Suprapubic skin (tissue), 4 donors: ENCODE results near the gene HAUS5.

Source experiments
- POLR2A ChIP-seq, 2 donors: fragments of 450-650 bp; IDR thresholded peaks; one replicate each; pipeline ENCODE4 v1.6.1; 2017; ENCODE audit warnings: antibody characterized with exemption in 2 of 2, mild to moderate bottlenecking in 2 of 2, moderate library complexity in 2 of 2
- POLR2AphosphoS5 ChIP-seq, 3 donors: sonication (generic); formaldehyde crosslinking; IDR thresholded peaks; one replicate each; pipeline ENCODE4 v1.6.1; 2017; ENCODE audit warnings: antibody characterized with exemption in 3 of 3
- TF ChIP-seq, protein P1 (sequence below), 2 donors: fragments of 200-600 bp in 1 of 2; fragments of 450-650 bp in 1 of 2; sonication (generic) in 1 of 2; IDR thresholded peaks; one replicate each; pipeline ENCODE4 v1.5.1; 2016 to 2019; ENCODE audit warnings: antibody characterized with exemption in 2 of 2, mild to moderate bottlenecking in 1 of 2, moderate library complexity in 1 of 2

DNA sequence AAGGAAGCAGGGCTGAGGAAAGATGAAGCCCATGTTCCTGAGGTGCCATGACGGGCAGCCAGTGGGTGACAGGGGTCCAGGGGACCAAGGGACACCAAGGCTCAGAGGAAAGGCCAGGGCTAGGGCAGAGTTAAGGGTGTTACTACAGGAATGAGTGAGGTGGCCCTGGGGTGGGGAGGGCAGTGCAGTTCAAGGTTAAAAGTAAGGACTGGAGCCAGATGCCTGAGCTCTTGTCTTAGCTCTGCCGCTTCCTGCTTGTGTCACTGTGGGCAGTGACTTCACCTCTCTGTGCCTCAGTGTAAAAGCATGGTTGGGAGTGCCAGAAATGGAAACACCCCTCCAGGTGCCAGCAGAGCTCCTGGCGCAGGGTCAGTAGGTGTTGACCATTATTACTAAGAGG lies 24.1 kb downstream of the HAUS5 start:
- TF ChIP-seq POLR2A (IDR thresholded peaks at IDR 0.05) (no peak), POLR2AphosphoS5 (IDR thresholded peaks at IDR 0.05) (no peak)
- TF ChIP-seq, protein P1, sequence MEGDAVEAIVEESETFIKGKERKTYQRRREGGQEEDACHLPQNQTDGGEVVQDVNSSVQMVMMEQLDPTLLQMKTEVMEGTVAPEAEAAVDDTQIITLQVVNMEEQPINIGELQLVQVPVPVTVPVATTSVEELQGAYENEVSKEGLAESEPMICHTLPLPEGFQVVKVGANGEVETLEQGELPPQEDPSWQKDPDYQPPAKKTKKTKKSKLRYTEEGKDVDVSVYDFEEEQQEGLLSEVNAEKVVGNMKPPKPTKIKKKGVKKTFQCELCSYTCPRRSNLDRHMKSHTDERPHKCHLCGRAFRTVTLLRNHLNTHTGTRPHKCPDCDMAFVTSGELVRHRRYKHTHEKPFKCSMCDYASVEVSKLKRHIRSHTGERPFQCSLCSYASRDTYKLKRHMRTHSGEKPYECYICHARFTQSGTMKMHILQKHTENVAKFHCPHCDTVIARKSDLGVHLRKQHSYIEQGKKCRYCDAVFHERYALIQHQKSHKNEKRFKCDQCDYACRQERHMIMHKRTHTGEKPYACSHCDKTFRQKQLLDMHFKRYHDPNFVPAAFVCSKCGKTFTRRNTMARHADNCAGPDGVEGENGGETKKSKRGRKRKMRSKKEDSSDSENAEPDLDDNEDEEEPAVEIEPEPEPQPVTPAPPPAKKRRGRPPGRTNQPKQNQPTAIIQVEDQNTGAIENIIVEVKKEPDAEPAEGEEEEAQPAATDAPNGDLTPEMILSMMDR (IDR thresholded peaks at IDR 0.05) = no peak
